Stimulated activated CD4-positive, alpha-beta T cell treated with anti-CD3 and anti-CD28 coated beads, Interleukin-2, amount 100 ng/mL, for 4 hours (primary cell): ENCODE results near the gene TFB2M.

Experiments used
- DNase-seq: peaks from one replicate; pipeline ENCODE4 v3.0.0-alpha.2; 2020; ENCODE audit warnings: low read depth

The TFB2M gene

GRCh38 chr1:246512635-246513034 lies 53.4 kb downstream of the TFB2M start:
- no peak for DNase-seq

GRCh38 chr1:246512230-246512629 lies 53.8 kb downstream of the TFB2M start:
- no peak for DNase-seq

- DNase-seq, result no peak
Observed at GRCh38 chr1:246511203-246511602, 54.9 kb downstream of the TFB2M start.

GRCh38 chr1:246510147-246511030 lies 55.7 kb downstream of the TFB2M start:
- DNase-seq, result no peak

- no peak for DNase-seq
Observed at GRCh38 chr1:246508897-246509688, 57.0 kb downstream of the TFB2M start.

GRCh38 chr1:246506674-246507481 lies 59.2 kb downstream of the TFB2M start, which contains the start of gene SMYD3:
Gene SMYD3 (minus strand): TSS chr1:246507279.
- DNase-seq, result peak; percentile 57

- DNase-seq, result no peak
Observed at GRCh38 chr1:246506367-246506673, 59.7 kb downstream of the TFB2M start.

- DNase-seq, result no peak
Observed at GRCh38 chr1:246503341-246503740, 62.7 kb downstream of the TFB2M start.

GRCh38 chr1:246497331-246497915 lies 68.6 kb downstream of the TFB2M start:
- DNase-seq, result peak; percentile 11

- no peak for DNase-seq
Observed at GRCh38 chr1:246492611-246493245, 73.3 kb downstream of the TFB2M start.

- no peak for DNase-seq
Observed at GRCh38 chr1:246491551-246492053, 74.5 kb downstream of the TFB2M start.
